ELR (cell line): ENCODE results near the gene COX8A.

ENCODE experiments used
- DNase-seq: peaks from one replicate; pipeline ENCODE4 v3.0.0-alpha.2; 2015; ENCODE audit warnings: low read depth

The COX8A gene

DNA sequence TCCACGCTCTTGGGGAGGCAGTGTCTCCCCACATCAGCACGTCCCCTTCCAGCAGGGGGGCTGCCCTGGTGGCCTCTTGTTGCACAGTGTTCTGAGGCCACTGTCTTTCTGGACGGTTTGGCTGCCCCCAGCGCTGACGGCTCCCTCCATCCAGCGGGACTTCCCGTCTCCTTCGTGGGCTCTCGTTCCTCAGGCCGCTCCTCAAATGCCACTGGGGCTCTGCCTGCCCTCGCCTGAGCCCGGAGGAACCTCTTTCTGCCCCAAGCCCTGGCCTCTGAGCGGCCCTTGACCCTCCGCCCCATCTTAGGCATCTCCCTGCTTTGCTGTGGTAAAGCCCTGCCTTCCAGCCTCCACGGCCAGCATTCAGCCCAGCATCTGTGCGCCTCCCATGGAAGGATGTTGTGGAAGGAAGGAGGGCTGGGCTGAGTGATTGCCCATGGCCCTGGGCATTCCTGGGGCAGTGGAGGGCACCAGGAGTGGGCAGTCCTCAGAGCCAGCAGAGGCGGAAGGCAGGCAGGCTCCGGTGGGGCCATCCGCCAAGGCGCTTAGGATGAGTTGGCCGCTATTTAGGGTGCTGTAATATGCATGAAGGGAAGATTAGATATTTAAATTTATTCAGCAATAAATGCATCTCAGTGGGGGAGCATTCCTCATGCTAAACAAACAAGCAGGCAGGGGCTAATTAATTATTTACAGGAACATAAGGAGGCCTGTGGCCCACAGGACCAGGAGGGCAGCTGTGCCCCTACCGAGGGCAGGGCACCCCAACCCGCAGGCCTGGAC is 29.6 kb downstream of the COX8A start:
- DNase-seq, result no peak

DNA sequence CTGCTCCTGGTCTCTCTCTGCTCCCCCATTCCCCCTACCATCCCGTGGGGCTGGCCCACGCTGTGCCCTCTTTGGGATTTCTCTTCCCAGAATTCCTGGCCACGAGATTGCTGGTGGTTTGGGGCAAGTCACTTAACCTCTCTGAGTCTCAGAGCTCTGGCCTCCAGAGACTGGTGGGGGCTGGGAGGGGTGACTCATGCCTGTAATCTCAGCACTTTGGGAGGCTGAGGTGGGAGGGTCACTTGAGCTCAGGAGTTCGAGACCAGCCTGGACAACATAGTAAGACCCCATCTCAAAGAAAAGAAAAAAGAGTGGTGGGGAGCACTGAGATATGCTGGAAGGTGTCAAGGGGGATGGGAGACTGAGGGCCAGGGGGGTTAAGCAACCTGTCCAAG is 30.2 kb downstream of the COX8A start:
- no peak for DNase-seq

DNA sequence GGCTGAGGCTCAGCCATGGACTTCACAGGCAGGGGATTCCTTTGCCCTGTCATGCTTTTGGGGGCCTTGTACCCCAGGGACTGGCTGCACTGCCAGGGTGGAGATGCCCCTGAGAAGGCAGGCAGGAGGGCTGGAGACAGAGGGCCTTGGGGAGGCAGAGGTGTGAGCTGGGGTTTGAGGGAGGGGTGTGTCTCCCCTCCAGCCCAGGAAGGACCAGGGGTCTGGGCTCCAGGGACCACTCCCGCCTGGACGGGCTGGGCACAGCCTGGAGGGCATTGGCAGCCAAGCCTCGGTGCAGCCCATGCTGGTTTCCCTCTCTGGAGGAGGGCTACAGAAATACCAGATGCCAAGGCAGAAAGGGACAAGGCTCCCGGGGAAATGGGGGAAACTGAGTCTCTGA is 31.3 kb downstream of the COX8A start:
- no peak for DNase-seq

DNA sequence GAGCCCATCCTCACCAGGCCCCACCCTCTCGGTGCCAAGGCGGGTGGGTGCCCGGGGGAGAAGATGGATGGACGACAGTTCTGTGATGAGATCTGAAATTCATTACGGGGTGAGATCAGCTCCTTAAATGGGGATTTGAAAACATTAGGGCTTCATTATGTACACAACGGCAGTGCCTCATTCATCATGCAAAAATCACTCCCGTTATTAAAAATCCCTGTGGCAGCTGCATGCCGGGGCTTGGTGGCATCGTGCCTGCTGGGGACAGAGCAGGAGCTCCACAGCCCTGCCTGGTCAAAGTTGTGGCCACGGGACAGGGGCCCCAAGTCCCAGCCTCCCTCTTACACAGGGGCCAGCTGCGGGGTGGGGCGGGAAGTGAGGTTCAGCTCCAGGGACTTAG is 32.0 kb downstream of the COX8A start:
- no peak for DNase-seq

DNA sequence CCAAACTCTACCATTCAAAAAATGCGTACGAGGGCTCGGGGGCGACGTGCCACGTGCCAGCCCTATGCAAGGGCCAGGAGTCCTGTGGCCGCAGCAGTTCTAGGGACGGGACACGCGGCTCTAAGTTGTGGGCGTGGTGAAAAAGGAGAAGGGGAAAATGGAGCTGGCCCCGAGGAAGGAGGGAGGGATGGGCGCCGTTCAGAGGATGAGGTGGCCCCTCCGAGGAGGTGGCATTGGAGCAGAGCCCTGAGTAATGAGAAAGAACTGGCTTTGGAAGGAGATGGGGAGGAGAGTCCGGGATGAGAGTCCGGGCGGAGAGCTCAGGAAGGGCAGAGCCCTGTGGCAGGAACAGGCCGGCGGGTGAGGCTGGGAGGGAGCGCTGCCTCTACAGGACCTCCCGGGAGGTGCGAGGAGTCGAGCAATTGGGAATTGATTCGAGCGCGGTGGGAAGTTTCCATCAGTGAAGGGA is 32.8 kb downstream of the COX8A start:
- peak; percentile 76 for DNase-seq

DNA sequence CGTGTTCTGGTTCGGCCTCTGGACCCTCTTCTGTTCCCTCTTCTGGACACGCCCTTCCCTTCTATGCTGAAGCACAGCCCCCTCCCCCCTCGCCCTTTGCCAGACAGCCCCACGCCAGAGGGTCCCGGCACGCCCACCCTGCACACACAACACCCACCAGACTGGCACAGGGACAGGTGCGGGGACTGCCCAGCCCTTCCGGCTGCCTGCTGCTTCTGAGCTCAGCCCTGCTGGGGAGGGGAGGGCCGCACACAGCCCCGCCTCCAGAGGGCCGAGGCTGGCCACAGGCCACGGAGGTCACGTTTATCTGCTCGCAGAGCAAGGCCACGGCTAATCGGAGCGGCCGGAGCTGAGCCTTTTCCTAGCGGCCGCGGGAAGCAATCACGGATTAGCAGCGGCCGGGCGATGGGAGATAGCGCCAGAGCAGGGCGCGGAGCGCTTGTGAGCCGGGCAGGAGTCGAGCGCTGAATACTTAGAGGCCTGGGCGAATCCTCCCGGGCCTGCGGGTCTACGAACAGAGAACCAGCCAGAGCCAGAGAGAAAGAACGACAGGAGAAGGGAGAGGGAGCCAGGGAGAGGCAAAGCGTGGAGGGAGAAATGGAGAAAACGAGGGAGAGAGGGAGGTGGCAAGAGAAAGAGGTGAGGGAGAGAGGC is 33.3 kb downstream of the COX8A start:
- DNase-seq, result peak; percentile 61

DNA sequence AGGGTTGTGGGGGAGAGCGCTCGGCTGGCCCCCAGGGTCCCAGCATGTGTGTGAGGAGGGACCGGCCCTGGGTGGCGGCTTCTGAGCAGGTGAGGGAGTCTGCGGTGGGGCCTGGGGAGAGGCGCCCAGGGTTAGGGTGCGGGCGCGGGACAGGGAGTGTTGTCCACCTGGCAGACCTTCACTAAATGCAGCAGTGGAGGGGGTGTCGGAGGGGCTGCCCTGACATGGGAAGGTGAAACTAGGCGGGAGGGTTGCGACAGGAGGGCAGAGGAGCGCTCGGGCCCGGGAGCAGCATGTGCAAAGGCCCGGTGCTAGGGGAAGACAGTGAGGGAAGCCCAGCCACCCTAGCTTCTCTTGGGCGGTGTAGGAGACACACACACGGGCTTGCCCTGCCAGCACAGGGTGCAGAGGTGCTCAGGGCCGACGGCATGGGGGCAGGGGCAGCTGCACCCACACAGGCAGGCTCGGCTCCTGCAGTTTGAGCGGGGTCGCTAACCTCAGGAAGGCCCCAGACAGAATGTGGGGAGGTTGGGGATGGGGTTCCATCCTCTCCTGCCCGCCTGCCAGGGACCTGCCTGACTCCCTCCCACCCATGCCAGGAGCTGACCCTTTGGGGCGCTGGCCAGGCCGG is 34.0 kb downstream of the COX8A start:
- DNase-seq, result no peak

DNA sequence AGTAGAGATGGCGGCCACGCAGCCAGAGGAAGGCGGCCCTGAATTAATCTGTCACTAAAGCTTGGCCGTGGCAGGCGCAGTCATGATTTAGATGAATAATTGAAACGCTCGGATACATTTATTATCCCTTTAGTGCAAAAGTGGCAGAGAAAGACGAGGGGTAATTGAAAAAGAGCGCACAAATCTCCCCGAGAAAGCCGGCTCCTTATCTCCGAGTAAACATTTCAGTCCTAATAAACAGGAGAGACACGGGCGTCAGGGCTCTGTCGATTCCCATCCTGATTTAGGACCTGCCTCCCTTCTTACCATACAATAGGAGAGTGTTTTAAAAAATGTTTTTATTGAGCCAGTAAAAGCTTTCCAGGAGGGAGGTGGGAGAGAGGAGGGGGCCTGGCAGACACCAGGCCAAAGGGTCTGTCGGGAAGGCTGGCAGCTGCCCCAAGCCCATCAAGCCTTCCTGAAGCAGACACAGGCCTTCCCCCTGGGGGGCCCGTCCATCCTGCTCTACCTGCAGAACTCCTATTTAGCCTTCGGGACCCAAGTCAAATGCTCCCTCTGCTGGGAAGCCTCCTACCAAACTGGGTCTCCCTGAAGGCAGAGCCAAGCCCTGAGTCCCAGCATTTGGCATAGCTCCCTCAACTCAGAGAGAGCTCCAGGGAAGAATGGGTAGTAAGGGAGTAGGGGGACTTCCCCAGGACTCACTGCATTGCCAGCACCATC is 34.7 kb downstream of the COX8A start:
- DNase-seq, result no peak

DNA sequence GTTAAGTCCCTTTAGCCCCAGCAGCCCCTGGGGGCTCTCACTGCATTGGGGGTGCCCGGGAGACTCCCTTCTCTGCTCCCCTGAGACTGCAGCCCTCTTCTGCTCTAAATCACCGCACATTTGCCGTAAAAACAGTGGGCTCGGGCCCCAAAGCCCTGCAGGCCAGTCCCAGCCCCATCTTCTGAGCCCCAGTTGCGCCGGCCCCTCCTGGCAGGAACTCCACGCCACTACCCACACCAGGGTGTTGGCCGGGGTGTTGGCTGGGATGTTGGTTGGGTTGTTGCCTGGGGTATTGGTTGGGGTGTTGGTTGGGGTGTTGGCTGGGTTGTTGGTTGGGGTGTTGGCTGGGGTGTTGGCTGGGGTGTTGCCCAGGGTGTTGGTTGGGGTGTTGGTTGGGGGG is 35.3 kb downstream of the COX8A start:
- no peak for DNase-seq

DNA sequence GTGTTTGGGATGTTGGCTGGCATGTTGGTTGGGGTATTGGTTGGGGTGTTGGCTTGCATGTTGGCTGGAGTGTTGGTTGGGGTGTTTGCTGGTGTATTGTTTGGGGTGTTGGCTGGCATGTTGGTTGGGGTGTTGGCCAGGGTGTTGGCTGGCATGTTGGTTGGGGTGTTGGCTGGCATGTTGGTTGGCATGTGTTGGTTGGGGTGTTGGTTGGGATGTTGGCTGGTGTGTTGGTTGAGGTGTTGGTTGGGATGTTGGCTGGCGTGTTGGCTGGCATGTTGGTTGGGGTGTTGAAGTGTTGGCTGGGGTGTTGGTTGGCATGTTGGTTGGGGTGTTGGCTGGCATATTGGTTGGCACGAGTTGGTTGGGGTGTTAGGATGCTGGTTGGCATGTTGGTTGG is 36.4 kb downstream of the COX8A start:
- no peak for DNase-seq

DNA sequence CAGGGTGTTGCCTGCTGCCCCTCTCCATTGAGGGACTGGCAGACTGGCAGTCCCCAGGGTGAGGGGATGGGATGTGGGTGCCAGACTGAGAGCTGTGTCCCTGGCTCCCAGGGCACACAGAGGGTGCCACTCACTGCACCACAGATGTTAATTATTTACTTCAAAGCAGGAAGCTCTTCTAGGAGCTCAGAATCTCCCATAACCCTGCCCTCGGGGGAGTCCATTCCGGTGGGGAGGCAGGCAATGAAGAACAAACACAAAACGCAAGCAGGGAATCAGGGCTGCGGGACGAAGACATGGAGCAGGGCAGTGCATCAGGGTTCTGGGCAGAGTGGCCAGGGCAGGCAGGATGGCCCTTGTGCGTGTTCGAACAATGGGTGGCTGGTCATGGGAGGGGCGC is 37.0 kb downstream of the COX8A start:
- DNase-seq, result no peak

DNA sequence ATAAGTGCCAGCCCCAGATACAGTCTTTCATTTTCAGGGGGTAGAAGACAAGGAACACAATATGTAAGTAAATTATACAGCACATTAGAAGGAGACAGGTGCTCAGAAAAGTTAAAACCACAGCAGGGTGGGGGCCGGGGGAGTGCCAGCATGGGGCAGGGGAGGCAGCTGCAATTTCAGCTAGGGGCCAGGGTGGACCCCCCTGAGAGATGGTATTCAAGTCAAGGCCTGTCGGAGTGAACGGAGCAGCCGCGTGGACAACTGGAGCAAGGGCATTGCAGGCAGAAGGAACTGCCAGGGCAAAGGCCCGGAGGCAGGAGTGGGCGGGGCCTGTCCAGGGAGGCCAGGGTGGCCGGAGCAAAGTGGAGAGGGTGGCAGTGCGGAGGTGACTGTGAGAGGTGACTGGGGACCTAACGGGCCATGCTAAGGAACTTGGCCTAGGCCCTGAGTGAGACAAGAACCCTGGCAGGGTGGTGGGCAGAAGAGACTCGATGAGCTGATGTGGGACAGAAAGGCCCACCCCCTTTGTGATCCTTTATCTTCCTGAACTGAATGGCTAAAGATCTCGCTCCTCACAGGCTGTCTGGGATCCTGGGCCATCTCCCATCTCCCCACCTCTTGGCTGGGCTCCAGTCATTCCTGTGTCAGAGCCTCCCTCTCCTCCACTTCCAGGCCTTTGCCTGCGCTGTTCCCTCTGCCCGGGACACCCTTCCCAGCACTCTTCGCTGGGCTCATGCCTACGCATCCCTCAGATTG is 38.9 kb downstream of the COX8A start:
- DNase-seq, result no peak

DNA sequence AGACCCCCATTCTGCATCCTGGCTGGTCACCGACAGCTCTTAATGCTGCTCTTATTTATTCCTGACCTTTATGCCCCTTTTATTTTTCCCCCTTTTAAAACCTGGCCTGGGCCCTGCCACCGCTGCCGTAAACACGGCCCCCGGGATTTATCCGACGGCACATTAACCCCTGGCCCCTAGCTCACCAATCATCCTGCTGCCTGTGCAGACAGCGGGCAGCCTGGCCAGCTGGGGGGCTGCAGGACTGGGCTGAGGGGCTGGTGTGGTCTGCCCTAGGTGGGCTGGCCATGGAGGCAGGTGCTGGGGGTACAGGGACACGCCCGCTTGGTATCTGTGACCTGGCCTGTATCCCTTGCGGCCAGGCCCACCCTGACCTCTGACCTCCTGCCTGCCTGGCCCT is 39.9 kb downstream of the COX8A start:
- DNase-seq, result no peak

DNA sequence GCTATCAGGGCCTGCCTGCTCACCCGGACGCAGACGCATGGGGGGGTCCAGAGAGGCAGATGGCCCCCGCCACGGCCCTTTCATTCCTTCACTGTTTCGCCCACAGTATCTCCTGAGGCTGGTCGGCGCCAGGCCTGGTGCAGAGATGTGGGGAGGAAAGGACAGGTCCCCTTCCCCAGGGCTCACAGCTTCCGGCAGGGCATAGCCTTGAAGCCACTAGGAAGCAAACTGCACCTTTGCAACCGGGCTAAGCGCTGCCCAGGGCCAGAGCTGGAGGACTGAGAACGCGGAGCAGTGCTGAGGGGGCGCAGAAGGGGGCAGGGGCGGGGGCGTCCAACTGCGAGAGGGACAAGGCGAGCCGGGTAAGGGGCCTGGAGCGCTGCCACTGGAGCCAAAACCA is 41.1 kb downstream of the COX8A start:
- no peak for DNase-seq

DNA sequence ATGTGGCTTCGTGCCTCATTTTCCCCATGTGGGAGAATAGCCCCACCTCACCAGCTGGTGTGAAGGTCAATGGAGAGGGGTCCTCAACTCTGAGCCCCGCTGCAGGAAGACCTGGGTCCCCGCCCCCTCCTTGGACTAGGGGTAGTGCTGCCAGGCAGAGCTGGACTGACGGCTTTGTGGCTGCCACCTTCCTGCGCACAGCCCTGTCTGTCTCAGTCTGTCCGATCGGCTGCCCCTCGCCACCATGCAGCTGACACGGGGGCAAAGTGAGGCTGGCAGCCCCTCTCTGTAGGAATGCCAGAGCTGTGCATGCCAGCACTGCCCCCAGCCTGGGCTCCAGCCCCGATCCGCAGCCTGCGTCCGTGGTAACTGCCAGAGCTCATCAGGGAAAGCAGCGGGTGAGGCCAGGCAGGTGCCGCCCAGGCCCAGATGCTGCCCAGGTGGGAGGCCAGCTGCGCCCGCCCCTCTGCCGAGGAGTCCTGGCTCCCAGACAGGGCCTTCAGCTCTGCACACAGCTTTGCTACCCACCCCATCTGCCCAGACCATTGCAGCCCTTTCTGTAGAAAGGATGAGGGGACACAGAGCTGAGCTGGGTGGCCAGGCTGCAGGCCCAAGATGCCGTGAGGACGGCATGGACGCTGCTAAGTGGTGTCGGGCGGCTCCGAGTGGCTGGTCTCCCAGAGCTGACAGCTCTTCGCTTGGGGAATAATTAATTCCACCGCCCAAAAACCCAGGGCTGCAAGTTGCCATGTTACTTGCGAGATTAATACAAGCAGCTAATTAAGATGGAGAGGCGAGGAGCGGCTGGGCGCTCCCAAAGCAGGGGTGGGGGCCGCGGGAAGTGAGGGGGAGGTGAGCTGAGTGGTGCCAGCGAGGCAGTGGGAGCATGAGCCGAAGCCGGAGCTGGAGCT is 41.8 kb downstream of the COX8A start:
- DNase-seq, result no peak

DNA sequence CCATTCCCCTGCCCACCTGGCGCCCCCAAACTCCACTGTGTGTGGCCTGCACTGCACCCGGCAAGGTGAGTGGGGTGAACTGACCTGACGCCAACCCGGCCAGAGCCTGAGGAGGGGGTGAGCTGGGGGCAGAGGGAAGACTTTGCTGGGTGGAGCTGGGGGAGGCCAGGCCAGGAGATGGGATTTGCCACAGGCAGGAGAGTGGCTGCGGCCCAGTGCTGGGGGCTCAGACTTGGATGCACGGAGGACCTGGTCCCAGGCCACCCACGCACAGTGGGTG is 43.5 kb downstream of the COX8A start:
- DNase-seq, result no peak

DNA sequence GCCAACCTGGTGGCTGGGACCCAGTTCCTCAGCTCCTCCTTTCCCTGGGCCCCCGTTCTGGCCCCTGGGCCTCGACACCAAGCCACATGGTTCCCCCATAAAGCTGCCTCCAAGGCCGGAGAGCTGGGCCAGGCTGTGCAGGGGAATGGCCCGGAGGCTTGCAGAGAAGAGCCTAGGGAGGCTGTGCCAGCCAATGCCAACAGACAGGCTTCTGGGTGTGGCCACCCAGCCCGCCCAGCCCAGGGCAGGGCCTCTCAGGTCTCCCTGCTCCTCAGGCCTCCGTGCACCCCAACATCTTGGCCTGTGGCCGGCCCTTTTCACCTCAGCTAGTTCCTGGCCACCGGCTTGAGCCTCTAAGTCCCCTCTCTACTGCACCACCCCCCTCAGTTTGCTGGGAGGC is 43.9 kb downstream of the COX8A start:
- no peak for DNase-seq

DNA sequence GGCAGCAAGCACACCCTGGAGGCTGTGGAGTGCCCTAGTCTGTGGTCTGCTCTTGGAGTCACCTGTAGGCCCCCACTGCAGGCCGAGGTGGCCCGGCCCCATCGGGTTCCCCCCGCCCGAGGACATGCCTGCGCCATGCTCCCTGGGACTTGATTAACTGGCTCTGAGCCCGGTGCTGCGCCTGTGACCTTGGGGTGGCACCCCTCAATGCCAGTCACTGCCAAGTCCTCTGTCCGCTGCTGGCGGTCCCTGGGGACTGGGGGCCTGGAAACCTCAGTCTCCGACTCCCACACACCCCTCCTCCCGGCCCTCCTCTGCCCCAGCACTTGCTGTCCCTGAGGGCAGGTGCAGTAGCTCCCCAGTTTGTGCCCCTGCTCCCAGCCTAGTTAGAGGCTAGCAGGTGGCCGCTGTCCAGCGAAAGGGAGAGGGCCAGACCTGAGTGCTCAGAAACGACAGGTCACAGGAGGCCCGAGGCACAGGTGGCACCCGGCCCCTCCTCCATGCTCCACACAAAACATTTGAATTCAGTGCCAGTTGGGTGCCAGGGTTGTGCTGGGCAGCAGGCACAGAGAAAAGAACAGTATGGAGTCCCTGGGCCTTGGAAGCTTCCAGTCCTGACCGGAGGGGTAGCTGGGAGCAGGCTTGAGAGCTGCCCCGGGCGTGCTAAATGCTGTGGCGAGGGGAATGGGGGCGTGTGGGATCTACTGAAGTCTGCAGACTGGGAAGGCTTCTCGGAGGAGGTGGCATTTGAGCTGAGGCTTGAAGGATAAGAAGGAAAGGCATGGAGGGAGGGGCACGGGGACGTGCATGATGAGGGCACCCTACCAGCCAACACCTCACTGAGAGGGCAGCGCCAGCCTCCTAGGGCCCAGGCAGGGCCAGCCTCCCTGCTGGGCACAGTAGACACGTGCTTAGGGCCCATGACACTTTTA is 45.0 kb downstream of the COX8A start:
- no peak for DNase-seq

DNA sequence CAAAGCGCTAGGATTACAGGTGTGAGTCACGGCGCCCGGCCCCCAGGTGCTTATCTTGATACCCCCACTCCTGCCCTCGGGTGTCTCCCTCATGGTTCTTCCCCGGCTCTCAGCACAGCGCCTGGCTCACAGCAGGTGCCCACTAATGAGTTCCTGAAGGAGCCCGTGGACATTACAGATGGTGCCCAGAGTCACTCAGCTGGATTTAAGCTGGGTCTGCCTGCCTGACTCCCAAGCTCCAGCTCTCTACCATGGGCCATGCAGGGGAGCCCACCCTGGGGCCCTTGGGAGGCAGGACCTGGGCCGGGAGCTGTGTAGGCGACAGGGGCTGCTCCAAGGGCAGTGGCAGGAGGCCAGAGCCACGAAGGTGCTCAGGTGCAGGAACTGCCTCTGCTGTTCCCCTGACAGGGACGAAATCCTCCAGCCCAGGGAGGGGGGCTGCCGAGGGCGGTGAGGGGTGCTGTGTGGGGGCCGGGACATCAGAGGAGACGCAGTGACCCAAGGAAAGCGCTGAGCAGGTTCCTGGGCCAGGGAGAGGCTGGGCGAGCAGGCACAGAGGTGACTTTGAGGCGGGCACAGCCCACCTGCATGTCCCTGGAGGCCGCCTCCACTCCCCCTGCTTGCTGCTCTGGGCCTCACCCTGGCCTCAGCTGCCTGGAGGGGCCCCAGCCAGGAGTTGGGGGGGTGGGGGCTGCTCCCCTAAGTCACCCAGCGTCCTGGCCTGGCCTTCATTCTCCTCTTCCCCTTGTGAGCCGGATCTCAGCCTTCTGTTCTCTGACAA is 46.7 kb downstream of the COX8A start:
- DNase-seq, result no peak
